Lung (tissue), 12 donors: ENCODE results near the gene ACOT13. TPM values are rescaled to one million over a fixed set of nuclear protein-coding genes. Genes with fewer than 3 reads are reported as not detected.
"Not testable (repeated sequence)": the region's sequence is repeated elsewhere in the genome, so short reads cannot be mapped to it uniquely, and the experiment has no call there.

Source experiments
- ATAC-seq: fragments of 200-7000 bp; cut with Tn5 transposase; one replicate; pipeline ENCODE4 v1.9.1; 2020; ENCODE audit warnings: moderate number of reproducible peaks; ENCODE audit not compliant: insufficient read depth, low FRiP score
- DNase-seq, 3 donors: peaks; one replicate each; pipeline ENCODE4 v3.0.0-alpha.2; 2013 to 2017
- H3K27ac ChIP-seq, 2 donors: one replicate each; pipeline ENCODE4 v1.5.1; 2013; ENCODE audit warnings: mild to moderate bottlenecking in 2 of 2, moderate library complexity in 2 of 2, control low read depth in 1 of 2, inconsistent platforms in 1 of 2, low read depth in 1 of 2, low read length in 1 of 2
- H3K27me3 ChIP-seq, 3 donors: one replicate each; pipeline ENCODE4 v1.5.1; 2013; ENCODE audit warnings: low read length in 2 of 3; ENCODE audit not compliant: control insufficient read depth in 3 of 3, insufficient read depth in 3 of 3
- H3K36me3 ChIP-seq, 4 donors: one replicate each; pipeline ENCODE4 v1.5.1; 2013; ENCODE audit warnings: low read length in 4 of 4, mild to moderate bottlenecking in 1 of 4, moderate library complexity in 1 of 4; ENCODE audit not compliant: control insufficient read depth in 4 of 4, insufficient read depth in 4 of 4
- H3K4me1 ChIP-seq, 5 donors: one replicate each; pipeline ENCODE4 v1.5.1; 2013; ENCODE audit warnings: low read length in 5 of 5, mild to moderate bottlenecking in 2 of 5, moderate library complexity in 1 of 5; ENCODE audit not compliant: control insufficient read depth in 5 of 5, insufficient read depth in 5 of 5
- H3K4me3 ChIP-seq: one replicate; pipeline ENCODE4 v1.5.1; 2013; ENCODE audit warnings: mild to moderate bottlenecking, control low read depth, moderate library complexity
- H3K9ac ChIP-seq, 2 donors: one replicate each; pipeline ENCODE4 v1.5.1; 2013; ENCODE audit warnings: low read length in 2 of 2, control low read depth in 1 of 2; ENCODE audit not compliant: insufficient read depth in 1 of 2
- H3K9me3 ChIP-seq, 4 donors: one replicate each; pipeline ENCODE4 v1.5.1; 2013; ENCODE audit warnings: low read length in 3 of 4, mild to moderate bottlenecking in 1 of 4, moderate library complexity in 1 of 4; ENCODE audit not compliant: control insufficient read depth in 4 of 4, insufficient read depth in 3 of 4
- WGBS, 2 donors: extraction: QIAGEN DNeasy Blood & Tissue Kit; methylation state at CpG; one replicate each; pipeline ENCODE4 v1.1.7; 2013; 5-methylcytosine and 5-hydroxymethylcytosine counted together
- polyA plus RNA-seq, 2 donors: library from polyadenylated mRNA; stranded (reverse); fragments of 200-250 nt; gene quantifications; one replicate each; pipeline ENCODE4 v1.2.1, GENCODE V29; 2013
- total RNA-seq, 2 donors: library from RNA; depleted of rRNA in 1 of 2; stranded (reverse); fragments of >200 nt in 1 of 2; gene quantifications; one replicate each; pipeline ENCODE4 v1.2.1, GENCODE V29; 2014 to 2021
- TF ChIP-seq, protein P1 (sequence below): IDR thresholded peaks from 2 replicates; pipeline ENCODE4 v1.5.1; 2012; ENCODE audit warnings: mild to moderate bottlenecking; ENCODE audit errors: control extremely low read depth, extremely low read depth
- donor health status: control.
- donor health status: control.
- donor health status: Bipolar disorder and iron deficiency.
- donor health status: healthy.
- donor health status: DM: yes; HTN: yes; CAD: no.

The ACOT13 gene
- total and polyA plus RNA-seq, 4 donors: 4.7 to 59.3 (median 14.3) TPM

DNA sequence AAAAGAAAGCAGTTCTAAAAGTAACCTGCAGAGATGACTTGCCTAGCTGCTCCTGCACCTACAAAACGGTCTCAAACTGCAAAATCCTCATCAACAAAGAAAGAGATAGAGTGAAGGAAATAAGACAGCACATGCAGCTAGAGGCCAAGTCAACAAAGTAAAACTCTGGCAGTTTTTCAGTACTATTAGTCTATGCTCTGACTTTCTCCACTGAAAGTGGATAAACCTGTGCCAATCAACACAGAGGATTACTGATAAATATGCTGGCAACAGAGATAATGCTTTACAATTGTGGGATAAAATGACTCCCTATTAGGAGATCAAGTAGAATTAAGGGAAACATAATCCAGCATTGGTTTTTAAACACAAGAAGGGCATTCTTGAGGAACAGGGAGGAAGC, 34.3 kb upstream of the ACOT13 start:
- Histone ChIP-seq H3K9ac (no peak overlapping the region), H3K9me3 (peaks cover 0 to 4% (median 0%) of the 10 kb centered on the region in 4 donors), H3K36me3 (no peaks in the 10 kb centered on the region), H3K4me1 (peaks cover 0 to 5% (median 0%) of the 10 kb centered on the region in 5 donors), H3K27me3 (no peaks in the 10 kb centered on the region), H3K4me3 (no peak overlapping the region), H3K27ac (no peak overlapping the region)
- DNase-seq (no peak), ATAC-seq (no peak)
- 58 to 82% methylated on average over 1 of the region's 1 CpG for WGBS, 2 donors
- TF ChIP-seq, protein P1, sequence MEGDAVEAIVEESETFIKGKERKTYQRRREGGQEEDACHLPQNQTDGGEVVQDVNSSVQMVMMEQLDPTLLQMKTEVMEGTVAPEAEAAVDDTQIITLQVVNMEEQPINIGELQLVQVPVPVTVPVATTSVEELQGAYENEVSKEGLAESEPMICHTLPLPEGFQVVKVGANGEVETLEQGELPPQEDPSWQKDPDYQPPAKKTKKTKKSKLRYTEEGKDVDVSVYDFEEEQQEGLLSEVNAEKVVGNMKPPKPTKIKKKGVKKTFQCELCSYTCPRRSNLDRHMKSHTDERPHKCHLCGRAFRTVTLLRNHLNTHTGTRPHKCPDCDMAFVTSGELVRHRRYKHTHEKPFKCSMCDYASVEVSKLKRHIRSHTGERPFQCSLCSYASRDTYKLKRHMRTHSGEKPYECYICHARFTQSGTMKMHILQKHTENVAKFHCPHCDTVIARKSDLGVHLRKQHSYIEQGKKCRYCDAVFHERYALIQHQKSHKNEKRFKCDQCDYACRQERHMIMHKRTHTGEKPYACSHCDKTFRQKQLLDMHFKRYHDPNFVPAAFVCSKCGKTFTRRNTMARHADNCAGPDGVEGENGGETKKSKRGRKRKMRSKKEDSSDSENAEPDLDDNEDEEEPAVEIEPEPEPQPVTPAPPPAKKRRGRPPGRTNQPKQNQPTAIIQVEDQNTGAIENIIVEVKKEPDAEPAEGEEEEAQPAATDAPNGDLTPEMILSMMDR: no peak

DNA sequence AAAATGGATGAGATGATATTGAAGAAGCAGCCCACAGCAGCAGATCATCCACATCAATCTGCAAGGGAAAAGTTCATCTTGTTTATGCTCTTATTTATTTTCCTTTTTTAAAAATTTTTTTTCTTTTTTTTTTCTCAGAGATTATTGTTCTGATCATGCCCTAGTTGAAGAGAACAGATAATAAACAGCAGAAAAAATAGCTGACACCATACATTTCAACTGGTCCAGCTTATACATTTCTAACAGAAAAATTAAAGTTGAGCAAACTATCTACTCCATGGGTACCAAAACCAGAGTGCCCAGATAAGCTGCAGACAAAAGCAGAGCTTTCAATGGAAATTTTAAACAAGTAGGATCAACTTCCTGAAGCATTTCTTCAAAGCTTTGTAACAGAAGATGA, 30.2 kb upstream of the ACOT13 start:
- TF ChIP-seq, protein P1: no peak
- no peaks in the 10 kb centered on the region for H3K36me3 ChIP-seq
- DNase-seq (no peak), ATAC-seq (no peak)
- H3K27me3 ChIP-seq: no peaks in the 10 kb centered on the region
- H3K9me3 ChIP-seq: peaks cover 0 to 4% (median 0%) of the 10 kb centered on the region in 4 donors
- no peak overlapping the region for H3K9ac ChIP-seq
- no peak overlapping the region for H3K4me3 ChIP-seq
- H3K4me1 ChIP-seq: no peaks in the 10 kb centered on the region
- H3K27ac ChIP-seq: no peak overlapping the region

DNA sequence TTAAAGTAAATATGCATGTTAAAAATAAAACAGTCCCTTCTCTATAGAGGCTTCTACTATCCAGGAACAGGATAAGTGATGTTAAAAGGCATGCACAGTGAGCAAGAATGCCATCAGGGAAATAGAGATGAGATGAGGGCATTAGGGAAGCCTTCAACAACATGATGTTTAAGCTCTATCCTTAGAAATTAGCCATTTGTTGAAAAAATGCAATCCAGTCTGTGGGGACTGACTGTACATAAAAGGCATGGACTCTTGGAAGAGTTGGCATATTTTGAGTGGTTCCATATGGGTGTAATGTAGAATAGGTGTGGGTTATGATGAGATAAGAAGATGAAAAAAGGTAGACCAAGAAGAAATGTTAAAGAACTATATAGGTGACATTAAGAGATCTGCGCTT, 26.7 kb upstream of the ACOT13 start:
- Histone ChIP-seq H3K27me3 (peaks cover 0 to 14% (median 7%) of the 10 kb centered on the region in 3 donors), H3K9me3 (peaks cover 0 to 4% (median 0%) of the 10 kb centered on the region in 4 donors), H3K4me1 (no peaks in the 10 kb centered on the region), H3K4me3 (no peak overlapping the region), H3K9ac (no peak overlapping the region), H3K36me3 (no peaks in the 10 kb centered on the region), H3K27ac (no peak overlapping the region)
- DNase-seq: no peak
- TF ChIP-seq, protein P1: no peak
- WGBS, 2 donors: 86 to 97% methylated on average over 1 of the region's 1 CpG
- no peak for ATAC-seq

DNA sequence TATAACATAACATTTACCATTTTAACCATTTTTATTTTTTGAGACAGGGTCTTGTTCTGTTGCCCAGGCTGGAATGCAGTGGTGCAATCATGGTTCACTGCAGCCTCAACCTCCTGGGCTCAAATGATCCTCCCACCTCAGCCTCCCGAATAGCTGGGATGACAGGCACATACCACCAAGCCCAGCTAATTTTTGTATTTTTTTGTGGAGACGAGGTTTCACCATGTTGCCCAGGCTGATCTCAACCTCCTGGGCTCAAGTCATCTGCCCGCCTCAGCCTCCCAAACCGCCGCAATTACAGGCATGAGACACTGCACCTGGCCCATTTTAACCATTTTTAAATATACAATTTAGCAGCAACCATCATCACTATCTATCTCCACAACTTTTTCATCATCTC, 26.2 kb upstream of the ACOT13 start:
- WGBS, 2 donors: 85 to 95% methylated on average over 5 of the region's 5 CpGs
- not testable (repeated sequence) for H3K9ac ChIP-seq, H3K9me3 ChIP-seq, H3K4me3 ChIP-seq, ATAC-seq, DNase-seq, H3K27ac ChIP-seq, H3K4me1 ChIP-seq, H3K36me3 ChIP-seq
- H3K27me3 ChIP-seq: peaks cover 0 to 15% (median 11%) of the 10 kb centered on the region in 3 donors
